ENCODE measurements around the gene NCOA4.
A peak's percentile ranks its signal among the peaks of the same experiment; 100 is the strongest.
"Not testable (repeated sequence)": the region's sequence is repeated elsewhere in the genome, so short reads cannot be mapped to it uniquely, and the experiment has no call there.

DNA sequence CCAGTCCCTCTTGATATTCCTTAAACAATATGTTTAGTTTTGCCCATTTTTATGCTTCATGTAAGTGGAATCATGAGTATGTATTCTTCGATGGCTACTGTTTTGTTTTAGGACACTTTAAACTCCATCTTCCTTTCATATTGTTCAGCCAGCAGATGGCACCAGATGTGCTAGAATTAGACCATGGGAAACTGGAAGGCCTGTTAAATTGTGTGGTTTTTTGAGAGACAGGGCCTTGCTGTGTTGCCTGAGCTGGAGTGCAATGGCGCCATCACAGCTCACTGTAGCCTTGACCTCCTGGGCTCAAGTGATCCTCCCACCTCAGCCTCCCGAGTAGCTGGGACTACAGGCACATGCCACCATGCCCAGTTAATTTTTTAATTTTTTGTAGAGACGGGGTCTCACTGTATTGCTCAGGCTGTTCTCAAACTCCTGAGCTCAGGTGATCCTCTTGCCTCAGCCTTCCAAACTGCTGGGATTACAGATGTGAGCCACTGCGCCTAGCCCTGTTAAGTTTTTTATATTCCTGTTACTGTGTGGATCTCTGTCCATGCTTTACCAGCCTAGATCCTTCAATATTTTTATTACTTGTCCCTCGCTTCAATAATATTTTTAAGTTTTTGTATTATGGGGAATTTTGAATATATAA, 46.8 kb downstream of the NCOA4 start:
- TF ChIP-seq, protein P1, sequence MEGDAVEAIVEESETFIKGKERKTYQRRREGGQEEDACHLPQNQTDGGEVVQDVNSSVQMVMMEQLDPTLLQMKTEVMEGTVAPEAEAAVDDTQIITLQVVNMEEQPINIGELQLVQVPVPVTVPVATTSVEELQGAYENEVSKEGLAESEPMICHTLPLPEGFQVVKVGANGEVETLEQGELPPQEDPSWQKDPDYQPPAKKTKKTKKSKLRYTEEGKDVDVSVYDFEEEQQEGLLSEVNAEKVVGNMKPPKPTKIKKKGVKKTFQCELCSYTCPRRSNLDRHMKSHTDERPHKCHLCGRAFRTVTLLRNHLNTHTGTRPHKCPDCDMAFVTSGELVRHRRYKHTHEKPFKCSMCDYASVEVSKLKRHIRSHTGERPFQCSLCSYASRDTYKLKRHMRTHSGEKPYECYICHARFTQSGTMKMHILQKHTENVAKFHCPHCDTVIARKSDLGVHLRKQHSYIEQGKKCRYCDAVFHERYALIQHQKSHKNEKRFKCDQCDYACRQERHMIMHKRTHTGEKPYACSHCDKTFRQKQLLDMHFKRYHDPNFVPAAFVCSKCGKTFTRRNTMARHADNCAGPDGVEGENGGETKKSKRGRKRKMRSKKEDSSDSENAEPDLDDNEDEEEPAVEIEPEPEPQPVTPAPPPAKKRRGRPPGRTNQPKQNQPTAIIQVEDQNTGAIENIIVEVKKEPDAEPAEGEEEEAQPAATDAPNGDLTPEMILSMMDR (IDR thresholded peaks at IDR 0.05), result peak in 2 of 4 experiments; percentile 18 to 19
- not testable (repeated sequence) for TF ChIP-seq POLR2A (IDR thresholded peaks at IDR 0.05)
